ENCODE data around the gene PTCH1.

PTCH1 gene

GRCh38 chr9:95494416-95495371 lies 22.1 kb downstream of the PTCH1 start:
- Histone ChIP-seq H3K4me1 (ENCODE audit: control insufficient read depth, insufficient read depth, low read length) (peaks cover 8% of the 10 kb centered on the region), H3K9ac (ENCODE audit: low read depth, low read length) (no peak overlapping the region), H3K4me3 (ENCODE audit: low read length) (no peak overlapping the region), H3K9me3 (replicated peaks; ENCODE audit: low read length) (no peaks in the 10 kb centered on the region), H3K4me2 (ENCODE audit: low read length) (no peak overlapping the region), H3K36me3 (ENCODE audit: insufficient read depth, low read length) (no peaks in the 10 kb centered on the region), H3K27me3 (ENCODE audit: control insufficient read depth, insufficient read depth, low read length) (no peaks in the 10 kb centered on the region)

GRCh38 chr9:95494022-95494415 lies 22.8 kb downstream of the PTCH1 start:
- H3K4me1 ChIP-seq (ENCODE audit: control insufficient read depth, insufficient read depth, low read length) = peaks cover 2% of the 10 kb centered on the region
- H3K4me2 ChIP-seq (ENCODE audit: low read length) = no peak overlapping the region
- no peaks in the 10 kb centered on the region for H3K27me3 ChIP-seq (ENCODE audit: control insufficient read depth, insufficient read depth, low read length)
- no peak overlapping the region for H3K9ac ChIP-seq (ENCODE audit: low read depth, low read length)
- H3K36me3 ChIP-seq (ENCODE audit: insufficient read depth, low read length) = no peaks in the 10 kb centered on the region
- no peak overlapping the region for H3K4me3 ChIP-seq (ENCODE audit: low read length)
- H3K9me3 ChIP-seq (replicated peaks; ENCODE audit: low read length) = no peaks in the 10 kb centered on the region

GRCh38 chr9:95493402-95493801 lies 23.4 kb downstream of the PTCH1 start:
- H3K4me2 ChIP-seq (ENCODE audit: low read length) = no peak overlapping the region
- H3K27me3 ChIP-seq (ENCODE audit: control insufficient read depth, insufficient read depth, low read length) = no peaks in the 10 kb centered on the region
- H3K4me1 ChIP-seq (ENCODE audit: control insufficient read depth, insufficient read depth, low read length) = no peaks in the 10 kb centered on the region
- no peak overlapping the region for H3K4me3 ChIP-seq (ENCODE audit: low read length)
- H3K9ac ChIP-seq (ENCODE audit: low read depth, low read length) = no peak overlapping the region
- no peaks in the 10 kb centered on the region for H3K9me3 ChIP-seq (replicated peaks; ENCODE audit: low read length)
- no peaks in the 10 kb centered on the region for H3K36me3 ChIP-seq (ENCODE audit: insufficient read depth, low read length)

- H3K36me3 ChIP-seq (ENCODE audit: insufficient read depth, low read length) = no peaks in the 10 kb centered on the region
- H3K9me3 ChIP-seq (replicated peaks; ENCODE audit: low read length) = no peaks in the 10 kb centered on the region
- no peak overlapping the region for H3K4me3 ChIP-seq (ENCODE audit: low read length)
- no peaks in the 10 kb centered on the region for H3K4me1 ChIP-seq (ENCODE audit: control insufficient read depth, insufficient read depth, low read length)
- no peak overlapping the region for H3K9ac ChIP-seq (ENCODE audit: low read depth, low read length)
- H3K27me3 ChIP-seq (ENCODE audit: control insufficient read depth, insufficient read depth, low read length) = no peaks in the 10 kb centered on the region
- no peak overlapping the region for H3K4me2 ChIP-seq (ENCODE audit: low read length)
Observed at GRCh38 chr9:95491543-95492320, 25.0 kb downstream of the PTCH1 start.

- Histone ChIP-seq H3K9me3 (replicated peaks; ENCODE audit: low read length) (no peaks in the 10 kb centered on the region), H3K4me1 (ENCODE audit: control insufficient read depth, insufficient read depth, low read length) (no peaks in the 10 kb centered on the region), H3K4me3 (ENCODE audit: low read length) (no peak overlapping the region), H3K27me3 (ENCODE audit: control insufficient read depth, insufficient read depth, low read length) (no peaks in the 10 kb centered on the region), H3K9ac (ENCODE audit: low read depth, low read length) (no peak overlapping the region), H3K4me2 (ENCODE audit: low read length) (no peak overlapping the region), H3K36me3 (ENCODE audit: insufficient read depth, low read length) (no peaks in the 10 kb centered on the region)
Observed at GRCh38 chr9:95488954-95489353, 27.8 kb downstream of the PTCH1 start.

- Histone ChIP-seq H3K9ac (ENCODE audit: low read depth, low read length) (no peak overlapping the region), H3K4me2 (ENCODE audit: low read length) (no peak overlapping the region), H3K4me1 (ENCODE audit: control insufficient read depth, insufficient read depth, low read length) (no peaks in the 10 kb centered on the region), H3K36me3 (ENCODE audit: insufficient read depth, low read length) (no peaks in the 10 kb centered on the region), H3K4me3 (ENCODE audit: low read length) (no peak overlapping the region), H3K9me3 (replicated peaks; ENCODE audit: low read length) (no peaks in the 10 kb centered on the region), H3K27me3 (ENCODE audit: control insufficient read depth, insufficient read depth, low read length) (no peaks in the 10 kb centered on the region)
Observed at GRCh38 chr9:95486318-95486717, 30.5 kb downstream of the PTCH1 start.

GRCh38 chr9:95484225-95484624 lies 32.5 kb downstream of the PTCH1 start:
- Histone ChIP-seq H3K27me3 (ENCODE audit: control insufficient read depth, insufficient read depth, low read length) (no peaks in the 10 kb centered on the region), H3K9ac (ENCODE audit: low read depth, low read length) (no peak overlapping the region), H3K4me1 (ENCODE audit: control insufficient read depth, insufficient read depth, low read length) (no peaks in the 10 kb centered on the region), H3K4me3 (ENCODE audit: low read length) (no peak overlapping the region), H3K36me3 (ENCODE audit: insufficient read depth, low read length) (peaks cover 5% of the 10 kb centered on the region), H3K4me2 (ENCODE audit: low read length) (no peak overlapping the region), H3K9me3 (replicated peaks; ENCODE audit: low read length) (no peaks in the 10 kb centered on the region)

- Histone ChIP-seq H3K36me3 (ENCODE audit: insufficient read depth, low read length) (peaks cover 9% of the 10 kb centered on the region), H3K4me2 (ENCODE audit: low read length) (no peak overlapping the region), H3K27me3 (ENCODE audit: control insufficient read depth, insufficient read depth, low read length) (no peaks in the 10 kb centered on the region), H3K4me1 (ENCODE audit: control insufficient read depth, insufficient read depth, low read length) (no peaks in the 10 kb centered on the region), H3K9me3 (replicated peaks; ENCODE audit: low read length) (no peaks in the 10 kb centered on the region), H3K9ac (ENCODE audit: low read depth, low read length) (no peak overlapping the region), H3K4me3 (ENCODE audit: low read length) (no peak overlapping the region)
Observed at GRCh38 chr9:95483431-95483830, 33.3 kb downstream of the PTCH1 start.

- Histone ChIP-seq H3K4me2 (ENCODE audit: low read length) (no peak overlapping the region), H3K9me3 (replicated peaks; ENCODE audit: low read length) (no peaks in the 10 kb centered on the region), H3K27me3 (ENCODE audit: control insufficient read depth, insufficient read depth, low read length) (no peaks in the 10 kb centered on the region), H3K4me1 (ENCODE audit: control insufficient read depth, insufficient read depth, low read length) (no peaks in the 10 kb centered on the region), H3K36me3 (ENCODE audit: insufficient read depth, low read length) (peaks cover 9% of the 10 kb centered on the region), H3K9ac (ENCODE audit: low read depth, low read length) (no peak overlapping the region), H3K4me3 (ENCODE audit: low read length) (no peak overlapping the region)
Observed at GRCh38 chr9:95482621-95483020, 34.1 kb downstream of the PTCH1 start.

GRCh38 chr9:95481000-95481399 lies 35.8 kb downstream of the PTCH1 start:
- Histone ChIP-seq H3K4me3 (ENCODE audit: low read length) (no peak overlapping the region), H3K9me3 (replicated peaks; ENCODE audit: low read length) (no peaks in the 10 kb centered on the region), H3K4me2 (ENCODE audit: low read length) (no peak overlapping the region), H3K9ac (ENCODE audit: low read depth, low read length) (no peak overlapping the region), H3K27me3 (ENCODE audit: control insufficient read depth, insufficient read depth, low read length) (no peaks in the 10 kb centered on the region), H3K4me1 (ENCODE audit: control insufficient read depth, insufficient read depth, low read length) (no peaks in the 10 kb centered on the region), H3K36me3 (ENCODE audit: insufficient read depth, low read length) (peaks cover 14% of the 10 kb centered on the region)

GRCh38 chr9:95480346-95480745 lies 36.4 kb downstream of the PTCH1 start:
- H3K36me3 ChIP-seq (ENCODE audit: insufficient read depth, low read length) = peaks cover 14% of the 10 kb centered on the region
- no peaks in the 10 kb centered on the region for H3K27me3 ChIP-seq (ENCODE audit: control insufficient read depth, insufficient read depth, low read length)
- H3K9ac ChIP-seq (ENCODE audit: low read depth, low read length) = no peak overlapping the region
- H3K4me2 ChIP-seq (ENCODE audit: low read length) = no peak overlapping the region
- H3K4me3 ChIP-seq (ENCODE audit: low read length) = no peak overlapping the region
- no peaks in the 10 kb centered on the region for H3K9me3 ChIP-seq (replicated peaks; ENCODE audit: low read length)
- no peaks in the 10 kb centered on the region for H3K4me1 ChIP-seq (ENCODE audit: control insufficient read depth, insufficient read depth, low read length)
